Cardiac muscle cell (in vitro differentiated cells and primary cell): Measurements from ENCODE around the gene ASB6. TPM values are rescaled to one million over a fixed set of nuclear protein-coding genes. Genes with fewer than 3 reads are reported as not detected.

Source experiments
- DNase-seq, 2 donors: peaks; one replicate each; pipeline versions ENCODE4 v3.0.0 to v3.0.0-alpha.2; 2010 to 2017; ENCODE audit warnings: low read depth in 1 of 2, low spot score in 1 of 2
- H3K27ac ChIP-seq: fragments of 200-600 bp; sonication (generic); 2 replicates; pipeline ENCODE4 v1.5.1; 2016
- H3K27me3 ChIP-seq: fragments of 200-600 bp; sonication (generic); 2 replicates; pipeline ENCODE4 v1.6.0; 2016; ENCODE audit warnings: control low read depth
- H3K36me3 ChIP-seq: fragments of 200-600 bp; sonication (generic); 2 replicates; pipeline ENCODE4 v1.5.1; 2016; ENCODE audit warnings: control low read depth
- H3K4me1 ChIP-seq: fragments of 200-600 bp; sonication (generic); 2 replicates; pipeline ENCODE4 v1.8.1; 2017; ENCODE audit warnings: low read depth, mild to moderate bottlenecking, mixed run types
- H3K4me3 ChIP-seq: fragments of 200-600 bp; sonication (generic); 2 replicates; pipeline ENCODE4 v1.5.1; 2016; ENCODE audit warnings: mild to moderate bottlenecking
- H3K9me3 ChIP-seq: fragments of 200-600 bp; sonication (generic); 2 replicates; pipeline ENCODE4 v1.5.1; 2017; ENCODE audit warnings: low read depth, mild to moderate bottlenecking, control low read depth
- polyA plus RNA-seq: library from polyadenylated mRNA; unstranded; fragments of >200 nt; fragmentation: Nextera tagmentation; extraction: Ambion mirVana; gene quantifications from 2 replicates; pipeline ENCODE4 v1.2.1, GENCODE V29; 2016
- total RNA-seq: library from RNA; depleted of rRNA; stranded (reverse); fragments of >200 nt; gene quantifications from 2 replicates; pipeline ENCODE4 v1.2.3, GENCODE V29; 2016
- TF ChIP-seq, protein P1 (sequence below): IDR thresholded peaks from 2 replicates; pipeline ENCODE4 v1.5.1; 2012; ENCODE audit warnings: low read depth, mild to moderate bottlenecking, low read length

The ASB6 gene
- total and polyA plus RNA-seq, 2 experiments from 2014 or later: 24.0 to 25.2 TPM

DNA sequence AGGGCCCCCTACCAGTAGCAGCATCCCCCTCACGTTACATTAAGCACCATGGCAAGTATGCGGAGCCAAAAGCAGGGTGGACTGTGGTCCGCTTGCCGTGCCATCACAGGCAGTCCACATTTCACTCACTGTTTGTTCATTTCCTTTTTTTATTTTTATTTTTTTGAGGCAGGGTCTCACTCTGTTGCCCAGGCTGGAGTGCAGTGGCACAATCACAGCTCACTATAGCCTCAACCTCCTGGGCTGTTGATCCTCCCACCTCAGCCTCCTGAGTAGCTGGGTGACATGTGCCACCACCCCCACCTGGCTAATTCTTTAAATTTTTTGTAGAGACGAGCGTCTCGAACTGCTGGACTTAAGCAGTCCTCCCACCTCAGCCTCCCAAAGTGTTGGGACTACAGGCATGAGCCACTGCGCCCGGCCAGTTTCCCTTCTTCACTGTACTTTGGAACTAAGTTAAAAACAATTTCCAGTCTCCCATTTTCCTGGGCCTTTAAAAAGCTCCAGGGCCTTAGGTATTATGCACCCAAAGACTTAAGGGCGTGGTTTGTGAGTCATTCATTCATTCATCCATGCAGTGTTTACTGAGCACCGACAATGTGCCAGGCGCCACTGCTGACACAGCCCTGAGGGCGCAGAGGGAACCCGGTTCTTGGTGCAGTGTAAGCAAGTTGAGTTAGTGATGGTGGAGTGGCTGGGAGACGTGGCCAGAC lies 43.4 kb upstream of the ASB6 start:
- H3K4me1 ChIP-seq: no peaks in the 10 kb centered on the region
- no peak overlapping the region for H3K4me3 ChIP-seq
- no peaks in the 10 kb centered on the region for H3K36me3 ChIP-seq
- no peak for DNase-seq
- H3K27ac ChIP-seq: no peak overlapping the region
- TF ChIP-seq, protein P1, sequence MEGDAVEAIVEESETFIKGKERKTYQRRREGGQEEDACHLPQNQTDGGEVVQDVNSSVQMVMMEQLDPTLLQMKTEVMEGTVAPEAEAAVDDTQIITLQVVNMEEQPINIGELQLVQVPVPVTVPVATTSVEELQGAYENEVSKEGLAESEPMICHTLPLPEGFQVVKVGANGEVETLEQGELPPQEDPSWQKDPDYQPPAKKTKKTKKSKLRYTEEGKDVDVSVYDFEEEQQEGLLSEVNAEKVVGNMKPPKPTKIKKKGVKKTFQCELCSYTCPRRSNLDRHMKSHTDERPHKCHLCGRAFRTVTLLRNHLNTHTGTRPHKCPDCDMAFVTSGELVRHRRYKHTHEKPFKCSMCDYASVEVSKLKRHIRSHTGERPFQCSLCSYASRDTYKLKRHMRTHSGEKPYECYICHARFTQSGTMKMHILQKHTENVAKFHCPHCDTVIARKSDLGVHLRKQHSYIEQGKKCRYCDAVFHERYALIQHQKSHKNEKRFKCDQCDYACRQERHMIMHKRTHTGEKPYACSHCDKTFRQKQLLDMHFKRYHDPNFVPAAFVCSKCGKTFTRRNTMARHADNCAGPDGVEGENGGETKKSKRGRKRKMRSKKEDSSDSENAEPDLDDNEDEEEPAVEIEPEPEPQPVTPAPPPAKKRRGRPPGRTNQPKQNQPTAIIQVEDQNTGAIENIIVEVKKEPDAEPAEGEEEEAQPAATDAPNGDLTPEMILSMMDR: no peak
- no peaks in the 10 kb centered on the region for H3K9me3 ChIP-seq
- H3K27me3 ChIP-seq: no peaks in the 10 kb centered on the region

DNA sequence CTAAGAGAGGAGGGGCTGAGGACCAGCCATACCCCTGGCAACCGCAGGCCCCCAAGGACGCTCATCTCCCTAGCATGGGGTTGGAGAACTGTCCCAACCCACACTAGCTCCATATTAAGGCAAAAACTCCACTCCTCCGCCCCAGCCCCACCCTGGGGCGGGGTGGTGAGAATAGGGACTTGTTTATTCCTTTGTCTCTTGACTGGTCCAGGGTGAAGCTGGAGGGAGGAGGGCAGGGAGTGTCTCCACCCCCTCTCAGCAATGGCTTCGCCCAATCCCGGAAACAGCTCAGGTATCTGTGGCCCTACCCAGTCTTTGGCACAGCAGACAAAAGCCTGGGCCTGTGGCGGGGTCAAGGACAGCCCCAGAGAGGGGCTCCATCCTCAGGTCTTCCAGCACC lies 40.4 kb upstream of the ASB6 start:
- no peak overlapping the region for H3K27ac ChIP-seq
- no peak for DNase-seq
- no peak overlapping the region for H3K4me3 ChIP-seq
- peaks cover 7% of the 10 kb centered on the region for H3K4me1 ChIP-seq
- H3K36me3 ChIP-seq: no peaks in the 10 kb centered on the region
- TF ChIP-seq, protein P1: no peak
- no peaks in the 10 kb centered on the region for H3K27me3 ChIP-seq
- H3K9me3 ChIP-seq: no peaks in the 10 kb centered on the region

DNA sequence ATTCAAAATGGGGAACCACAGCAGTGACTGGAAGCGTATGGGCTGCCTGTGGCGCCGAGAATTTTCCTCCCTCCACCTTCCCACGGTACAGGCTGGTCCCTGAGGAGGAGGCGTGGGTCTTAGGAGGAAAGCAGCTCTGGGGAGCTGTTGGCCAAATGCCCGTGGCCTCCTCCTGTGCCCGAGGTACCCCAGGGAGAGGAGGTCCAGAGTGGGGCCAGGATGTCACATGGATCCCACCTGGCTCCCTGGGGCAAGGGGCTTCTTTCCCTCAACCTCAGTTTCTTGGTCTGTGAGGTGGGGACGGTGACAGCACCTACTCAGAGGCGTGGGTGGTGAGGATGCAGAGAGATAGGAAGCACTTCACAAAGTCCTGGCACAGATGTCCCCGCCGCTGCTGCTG lies 40.0 kb upstream of the ASB6 start:
- no peaks in the 10 kb centered on the region for H3K9me3 ChIP-seq
- H3K4me3 ChIP-seq: no peak overlapping the region
- no peaks in the 10 kb centered on the region for H3K36me3 ChIP-seq
- DNase-seq: no peak
- H3K27me3 ChIP-seq: no peaks in the 10 kb centered on the region
- TF ChIP-seq, protein P1: no peak
- H3K4me1 ChIP-seq: peaks cover 7% of the 10 kb centered on the region
- no peak overlapping the region for H3K27ac ChIP-seq

DNA sequence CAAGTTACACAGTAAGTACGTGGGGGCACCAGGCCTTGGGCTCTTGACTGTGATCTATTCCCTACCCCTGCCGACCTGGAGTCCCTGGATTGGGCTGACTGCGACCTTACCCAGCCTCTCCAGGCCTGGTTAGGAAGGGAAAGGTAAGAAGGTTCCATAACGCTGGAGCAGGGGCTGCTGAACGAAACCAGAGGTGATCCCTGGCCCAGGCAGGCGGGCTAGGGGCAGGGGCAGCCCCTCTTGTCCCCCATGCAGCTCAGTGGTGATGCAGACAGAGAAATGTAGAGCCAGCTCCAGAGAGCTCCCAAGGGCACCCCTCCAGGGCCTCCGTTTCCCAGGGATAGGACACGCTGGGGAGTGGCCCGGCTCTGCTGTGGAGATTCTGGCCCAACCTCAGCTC lies 37.6 kb upstream of the ASB6 start:
- Histone ChIP-seq H3K9me3 (no peaks in the 10 kb centered on the region), H3K36me3 (no peaks in the 10 kb centered on the region), H3K4me1 (peaks cover 7% of the 10 kb centered on the region), H3K27me3 (no peaks in the 10 kb centered on the region), H3K4me3 (no peak overlapping the region), H3K27ac (no peak overlapping the region)
- TF ChIP-seq, protein P1: no peak
- DNase-seq: no peak

DNA sequence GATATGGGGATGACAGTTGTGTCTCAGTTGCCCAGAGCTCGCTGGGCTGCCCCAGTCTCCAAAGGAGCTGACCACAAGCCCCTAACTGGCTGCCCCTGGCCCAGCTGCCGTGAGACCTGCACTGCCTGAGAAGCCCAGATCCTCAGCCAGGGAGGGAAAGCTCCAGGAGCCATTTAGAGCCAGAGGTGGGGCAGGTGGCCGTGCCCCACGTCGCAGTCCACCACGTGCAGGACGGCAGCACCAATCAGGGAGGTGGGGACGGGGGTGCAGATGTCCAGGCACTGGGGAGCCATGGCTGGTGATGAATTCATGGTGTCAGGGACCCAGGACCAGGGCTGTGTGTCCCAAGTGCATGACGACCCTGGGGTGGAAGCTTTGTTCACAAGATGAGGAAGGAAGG lies 36.9 kb upstream of the ASB6 start:
- Histone ChIP-seq H3K4me1 (peaks cover 7% of the 10 kb centered on the region), H3K36me3 (no peaks in the 10 kb centered on the region), H3K9me3 (no peaks in the 10 kb centered on the region), H3K27ac (no peak overlapping the region), H3K27me3 (no peaks in the 10 kb centered on the region), H3K4me3 (no peak overlapping the region)
- TF ChIP-seq, protein P1: no peak
- no peak for DNase-seq
